Measurements from ENCODE around the gene COL5A1.

- no peak for TF ChIP-seq CTCF (IDR thresholded peaks at IDR 0.05; ENCODE audit: insufficient read depth, low read length)
- TF ChIP-seq POLR2AphosphoS5 (IDR thresholded peaks at IDR 0.05; ENCODE audit: low read depth) = no peak
- no peak for TF ChIP-seq REST (IDR thresholded peaks at IDR 0.05; ENCODE audit: insufficient replicate concordance, low read depth)
These were observed 60.7 kb downstream of the COL5A1 start for GRCh38 chr9:134702291-134702690.

Data from HL-60 (cell line).